Fibroblast of villous mesenchyme (primary cell): ENCODE data around the gene SGPP1. TPM values are rescaled to one million over a fixed set of nuclear protein-coding genes. Genes with fewer than 3 reads are reported as not detected.

Experiments
- DNase-seq: peaks from one replicate; pipeline ENCODE4 v3.0.0-alpha.2; 2010; ENCODE audit warnings: low read depth
- H3K4me3 ChIP-seq: 2 replicates; pipeline ENCODE4 v1.5.1; 2011; ENCODE audit warnings: low read depth, mild to moderate bottlenecking, low read length
- CTCF ChIP-seq: IDR thresholded peaks from 2 replicates; pipeline ENCODE4 v1.5.1; 2012; ENCODE audit warnings: low read depth, mild to moderate bottlenecking, low read length; ENCODE audit not compliant: insufficient read depth
- total RNA-seq: library from RNA; depleted of rRNA; stranded (reverse); fragments of >200 nt; gene quantifications from 2 replicates; pipeline ENCODE4 v1.2.3, GENCODE V29; 2012

Gene SGPP1
- total RNA-seq, 1 donor = 31.5 TPM

DNA sequence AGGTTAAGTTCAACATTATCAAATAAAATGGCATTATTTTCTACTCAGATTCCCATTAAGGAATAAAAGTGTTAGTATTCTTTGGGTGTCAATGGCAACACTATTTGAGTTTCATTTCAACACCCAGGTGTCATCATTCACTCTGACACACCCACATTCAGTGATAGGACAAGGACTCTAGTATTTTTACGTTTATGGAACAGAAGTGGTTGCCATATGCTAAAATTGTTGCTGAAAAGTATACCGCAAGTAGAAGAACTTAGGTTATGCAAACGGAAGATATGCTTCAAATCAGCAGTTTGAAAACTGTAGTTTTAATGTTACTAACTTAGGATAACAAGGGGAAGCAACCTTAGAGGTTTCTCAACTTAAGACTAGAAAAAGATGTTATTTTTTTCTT is 20.0 kb upstream of the SGPP1 start:
- no peak overlapping the region for H3K4me3 ChIP-seq
- DNase-seq = no peak
- TF ChIP-seq CTCF = no peak

- TF ChIP-seq CTCF = no peak
- H3K4me3 ChIP-seq = no peak overlapping the region
- DNase-seq = no peak
These were observed 18.1 kb upstream of the SGPP1 start for GRCh38 chr14:63745858-63746425.

DNA sequence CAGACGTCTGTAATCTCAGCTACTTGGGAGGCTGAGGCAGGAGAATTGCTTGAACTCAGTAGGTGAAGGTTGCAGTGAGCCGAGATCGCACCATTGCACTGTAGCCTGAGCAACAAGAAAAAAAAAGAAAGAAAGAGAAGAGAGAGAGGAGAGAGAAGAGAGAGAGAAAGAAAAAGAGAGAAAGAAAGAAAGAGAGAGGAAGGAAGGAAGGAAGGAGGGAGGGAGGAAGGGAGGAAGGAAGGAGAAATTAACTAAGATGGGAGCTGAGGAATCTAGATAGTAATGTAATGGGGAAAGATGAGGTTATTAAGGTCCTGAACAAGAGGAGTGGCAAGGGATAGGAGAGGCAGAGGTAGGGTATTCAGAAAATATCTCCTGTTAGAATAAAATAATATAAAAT is 17.4 kb upstream of the SGPP1 start:
- TF ChIP-seq CTCF = no peak
- no peak for DNase-seq
- H3K4me3 ChIP-seq = no peak overlapping the region

DNA sequence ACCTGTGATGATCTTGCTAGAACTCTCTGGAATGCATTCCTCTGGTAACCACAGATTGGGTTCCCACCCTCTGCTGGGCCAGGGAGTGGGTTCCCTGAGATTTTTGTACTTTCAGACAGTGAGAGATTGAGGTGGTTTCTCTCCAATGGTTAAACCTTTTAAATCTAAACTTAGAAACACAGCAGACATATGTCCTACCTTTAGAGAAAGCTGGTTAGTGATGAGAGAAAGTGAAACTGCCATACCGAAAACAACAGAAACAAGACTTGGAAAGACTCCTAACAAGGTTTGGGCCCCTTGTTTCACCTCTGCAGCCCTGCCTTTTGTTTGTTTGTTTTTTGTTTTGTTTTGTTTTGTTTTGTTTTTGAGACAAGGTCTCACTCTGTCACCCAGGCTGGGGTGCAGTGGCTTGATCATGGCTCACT is 9.7 kb upstream of the SGPP1 start:
- TF ChIP-seq CTCF = no peak
- DNase-seq = no peak
- H3K4me3 ChIP-seq = no peak overlapping the region

DNA sequence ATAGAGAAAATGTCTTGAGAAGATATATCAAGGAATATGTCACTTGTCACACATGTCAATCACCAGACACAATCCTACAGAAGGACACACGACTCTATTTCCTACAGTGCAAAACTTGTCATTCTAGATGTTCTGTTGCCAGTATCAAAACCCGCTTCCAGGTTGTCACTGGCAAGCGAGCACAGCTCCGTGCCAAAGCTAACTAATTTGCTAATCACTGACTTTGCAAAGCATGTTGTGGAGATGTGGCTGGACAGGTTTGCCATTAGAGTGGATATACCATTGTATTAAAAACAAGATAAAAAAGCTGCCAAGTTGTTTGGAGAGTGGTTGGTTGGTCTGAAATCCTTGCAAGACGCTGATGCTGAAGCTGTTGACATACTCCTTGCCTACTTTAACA is 7.9 kb upstream of the SGPP1 start:
- H3K4me3 ChIP-seq = no peak overlapping the region
- no peak for TF ChIP-seq CTCF
- no peak for DNase-seq

DNA sequence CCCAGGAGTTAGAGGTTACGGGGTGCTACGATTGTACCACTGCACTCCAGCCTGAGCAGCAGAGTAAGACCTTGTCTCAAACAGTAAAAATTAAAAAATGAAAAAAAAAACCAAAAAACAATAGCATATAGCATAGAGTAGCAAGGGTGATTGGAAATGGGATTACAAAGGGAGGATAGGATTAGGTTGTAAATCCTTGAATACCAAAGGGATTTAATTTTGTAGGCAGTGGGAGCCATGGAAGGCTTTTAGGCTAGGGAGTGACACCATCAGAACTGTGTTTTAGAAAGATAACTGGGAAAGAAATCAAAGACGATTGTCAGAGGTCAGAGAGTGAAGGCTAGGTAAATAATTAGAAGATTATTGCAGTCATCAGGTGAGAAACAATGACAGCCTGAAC is 2.8 kb upstream of the SGPP1 start:
- DNase-seq = no peak
- TF ChIP-seq CTCF = no peak

DNA sequence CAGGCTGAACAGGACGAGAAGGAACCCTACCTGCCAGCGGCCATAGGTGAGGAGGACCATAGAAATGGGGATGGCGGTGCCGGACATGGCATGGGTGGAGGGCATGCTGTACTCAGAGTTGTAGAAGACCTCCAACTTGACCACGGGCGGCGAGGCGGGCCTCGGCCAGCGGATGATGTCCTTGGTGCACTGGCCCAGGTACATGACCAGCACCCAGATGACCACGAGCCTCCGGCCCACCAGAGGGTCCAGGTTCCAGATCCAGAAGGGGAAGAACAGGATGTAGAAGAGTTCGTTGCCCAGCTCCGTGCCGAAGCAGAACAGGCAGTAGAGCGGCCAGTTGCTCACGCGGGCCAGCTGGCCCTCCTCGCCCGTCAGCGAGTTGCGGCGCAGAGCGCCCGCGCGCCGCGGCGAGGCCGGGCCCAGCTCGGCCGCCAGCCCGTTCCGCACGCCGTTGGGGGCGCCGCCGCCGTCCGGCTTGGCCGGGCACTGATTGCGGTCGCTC is 582 bp downstream of the SGPP1 start:
- peak; percentile 49 for DNase-seq
- no peak for TF ChIP-seq CTCF
- peak overlapping the region; percentile 94 for H3K4me3 ChIP-seq

More for the DNA sequence above, 2.8 kb upstream of the SGPP1 start:
- H3K4me3 ChIP-seq = no peak overlapping the region
